H9 (cell line): ENCODE results near the gene ADAMTSL2. TPM values are rescaled to one million over a fixed set of nuclear protein-coding genes. Genes with fewer than 3 reads are reported as not detected.

Experiments used
- DNase-seq: peaks from one replicate; pipeline ENCODE4 v3.0.0-alpha.2; 2017
- H2AFZ ChIP-seq: one replicate; pipeline ENCODE4 v1.6.1; 2013; ENCODE audit warnings: mild to moderate bottlenecking, low read length, control low read depth, moderate library complexity
- H2AK5ac ChIP-seq: 2 replicates; pipeline ENCODE4 v1.6.1; 2013; ENCODE audit warnings: low read length, control low read depth, mixed read lengths; ENCODE audit not compliant: insufficient read length
- H2BK120ac ChIP-seq: one replicate; pipeline ENCODE4 v1.6.1; 2013; ENCODE audit warnings: low read depth, mild to moderate bottlenecking, low read length, control low read depth, inconsistent platforms; ENCODE audit not compliant: poor library complexity, severe bottlenecking
- H2BK12ac ChIP-seq: 2 replicates; pipeline ENCODE4 v1.6.1; 2013; ENCODE audit warnings: low read length, control low read depth, mixed read lengths, low read depth; ENCODE audit not compliant: insufficient read length
- H2BK15ac ChIP-seq: 2 replicates; pipeline ENCODE4 v1.6.1; 2013; ENCODE audit warnings: low read depth, low read length, control low read depth
- H2BK20ac ChIP-seq: one replicate; pipeline ENCODE4 v1.6.1; 2013; ENCODE audit warnings: low read depth, mild to moderate bottlenecking, low read length, control low read depth, inconsistent platforms; ENCODE audit not compliant: poor library complexity, severe bottlenecking
- H2BK5ac ChIP-seq: 2 replicates; pipeline ENCODE4 v1.6.1; 2013; ENCODE audit warnings: low read length, control low read depth, mixed read lengths; ENCODE audit not compliant: insufficient read length
- H3K14ac ChIP-seq: 2 replicates; pipeline ENCODE4 v1.6.1; 2013; ENCODE audit warnings: low read length, control low read depth; ENCODE audit not compliant: insufficient read depth
- H3K18ac ChIP-seq: 2 replicates; pipeline ENCODE4 v1.6.1; 2013; ENCODE audit warnings: low read depth, mild to moderate bottlenecking, mixed read lengths, low read length, control low read depth; ENCODE audit not compliant: insufficient read length
- H3K23ac ChIP-seq: 2 replicates; pipeline ENCODE4 v1.6.1; 2013; ENCODE audit warnings: low read length, control low read depth, mixed read lengths, low read depth; ENCODE audit not compliant: insufficient read length
- H3K23me2 ChIP-seq: 2 replicates; pipeline ENCODE4 v1.6.1; 2013; ENCODE audit warnings: low read depth, mild to moderate bottlenecking, mixed read lengths, low read length, control low read depth; ENCODE audit not compliant: insufficient read length, poor library complexity, severe bottlenecking
- H3K27ac ChIP-seq: 2 replicates; pipeline ENCODE4 v1.5.1; 2013; ENCODE audit warnings: low read length, control low read depth, mixed read lengths, low read depth; ENCODE audit not compliant: insufficient read length
- H3K27me3 ChIP-seq: 2 replicates; pipeline ENCODE4 v1.6.1; 2013; ENCODE audit warnings: low read length, control low read depth, inconsistent platforms; ENCODE audit not compliant: insufficient read depth
- H3K4ac ChIP-seq: 2 replicates; pipeline ENCODE4 v1.6.1; 2013; ENCODE audit warnings: low read depth, mild to moderate bottlenecking, control low read depth, inconsistent platforms, low read length, moderate library complexity
- H3K4me1 ChIP-seq: 2 replicates; pipeline ENCODE4 v1.6.1; 2013; ENCODE audit warnings: low read length, control low read depth, inconsistent platforms; ENCODE audit not compliant: insufficient read depth
- H3K4me2 ChIP-seq: 2 replicates; pipeline ENCODE4 v1.6.1; 2013; ENCODE audit warnings: low read length, control low read depth, mixed read lengths; ENCODE audit not compliant: insufficient read length, insufficient read depth
- H3K56ac ChIP-seq: 2 replicates; pipeline ENCODE4 v1.6.1; 2013; ENCODE audit warnings: low read depth, mild to moderate bottlenecking, mixed read lengths, low read length, control low read depth; ENCODE audit not compliant: insufficient read length
- H3K79me1 ChIP-seq: 2 replicates; pipeline ENCODE4 v1.6.1; 2013; ENCODE audit warnings: low read depth, mild to moderate bottlenecking, moderate library complexity, low read length, control low read depth, inconsistent platforms; ENCODE audit not compliant: insufficient read depth, poor library complexity, severe bottlenecking
- H3K79me2 ChIP-seq: 2 replicates; pipeline ENCODE4 v1.6.1; 2013; ENCODE audit warnings: low read length, control low read depth, inconsistent platforms; ENCODE audit not compliant: insufficient read depth
- H3K9ac ChIP-seq: 2 replicates; pipeline ENCODE4 v1.6.1; 2013; ENCODE audit warnings: low read length, control low read depth, mixed read lengths; ENCODE audit not compliant: insufficient read length; ENCODE audit errors: extremely low read depth
- H3K9me3 ChIP-seq: one replicate; pipeline ENCODE4 v1.6.1; 2013; ENCODE audit warnings: low read depth, low read length, inconsistent platforms; ENCODE audit not compliant: control insufficient read depth
- H3T11ph ChIP-seq: one replicate; pipeline ENCODE4 v1.6.1; 2013; ENCODE audit warnings: mild to moderate bottlenecking, low read length, control low read depth, inconsistent platforms
- H4K20me1 ChIP-seq: one replicate; pipeline ENCODE4 v1.6.1; 2013; ENCODE audit not compliant: control insufficient read depth, insufficient read length, insufficient read depth
- H4K5ac ChIP-seq: 2 replicates; pipeline ENCODE4 v1.6.1; 2013; ENCODE audit warnings: low read depth, mild to moderate bottlenecking, mixed read lengths, low read length, control low read depth; ENCODE audit not compliant: insufficient read length
- H4K8ac ChIP-seq: replicated peaks from 2 replicates; pipeline ENCODE4 v1.6.1; 2013; ENCODE audit warnings: low read length, control low read depth, mixed read lengths, low read depth; ENCODE audit not compliant: insufficient read length
- H4K91ac ChIP-seq: 2 replicates; pipeline ENCODE4 v1.6.1; 2013; ENCODE audit warnings: low read depth, mild to moderate bottlenecking, moderate library complexity, mixed read lengths, low read length, control low read depth; ENCODE audit not compliant: insufficient read length
- H3K27ac Mint-ChIP-seq, 3 experiments: 2 replicates in 2 of 3; 3 replicates in 1 of 3; pipeline ENCODE4 v1.8.0; 2020 to 2021; ENCODE audit warnings: mixed read lengths in 3 of 3, mild to moderate bottlenecking in 1 of 3, moderate library complexity in 1 of 3
- H3K27me3 Mint-ChIP-seq: 2 replicates; pipeline ENCODE4 v1.8.0; 2021; ENCODE audit warnings: low read depth, mild to moderate bottlenecking, moderate library complexity, mixed read lengths
- H3K36me3 Mint-ChIP-seq, 3 experiments: 2 replicates in 2 of 3; 3 replicates in 1 of 3; pipeline ENCODE4 v1.8.0; 2020 to 2021; ENCODE audit warnings: low read depth in 3 of 3, mixed read lengths in 3 of 3; ENCODE audit not compliant: insufficient read depth in 1 of 3
- H3K4me1 Mint-ChIP-seq, 2 experiments: 2 replicates each; pipeline ENCODE4 v1.8.0; 2020; ENCODE audit warnings: mixed read lengths in 2 of 2
- H3K4me3 Mint-ChIP-seq, 2 experiments: 2 replicates in 1 of 2; 3 replicates in 1 of 2; pipeline ENCODE4 v1.8.0; 2020 to 2021; ENCODE audit warnings: mild to moderate bottlenecking in 2 of 2, mixed read lengths in 2 of 2, moderate library complexity in 1 of 2
- H3K9me3 Mint-ChIP-seq, 2 experiments: 2 replicates in 1 of 2; 3 replicates in 1 of 2; pipeline ENCODE4 v1.8.0; 2020; ENCODE audit warnings: mild to moderate bottlenecking in 2 of 2, mixed read lengths in 2 of 2, moderate library complexity in 1 of 2
- WGBS: extraction: QIAGEN DNeasy Blood & Tissue Kit; methylation state at CpG from one replicate; pipeline ENCODE4 v1.1.7; 2013; ENCODE audit warnings: missing lambda C conversion rate, low lambda C conversion rate, mixed read lengths; ENCODE audit not compliant: insufficient read length; ENCODE audit errors: extremely low coverage; 5-methylcytosine and 5-hydroxymethylcytosine counted together
- total RNA-seq: library from RNA; stranded (reverse); gene quantifications from 2 replicates; pipeline ENCODE4 v1.2.1, GENCODE V29; 2021
- TF ChIP-seq, protein P1 (sequence below): fragments of 200-600 bp; sonication (generic); conservative IDR thresholded peaks from 3 replicates; pipeline ENCODE4 v1.8.0; 2021; ENCODE audit warnings: antibody characterized with exemption, mild to moderate bottlenecking

Gene ADAMTSL2
- total RNA-seq, 1 experiment from 2014 or later: 0.61 TPM

DNA sequence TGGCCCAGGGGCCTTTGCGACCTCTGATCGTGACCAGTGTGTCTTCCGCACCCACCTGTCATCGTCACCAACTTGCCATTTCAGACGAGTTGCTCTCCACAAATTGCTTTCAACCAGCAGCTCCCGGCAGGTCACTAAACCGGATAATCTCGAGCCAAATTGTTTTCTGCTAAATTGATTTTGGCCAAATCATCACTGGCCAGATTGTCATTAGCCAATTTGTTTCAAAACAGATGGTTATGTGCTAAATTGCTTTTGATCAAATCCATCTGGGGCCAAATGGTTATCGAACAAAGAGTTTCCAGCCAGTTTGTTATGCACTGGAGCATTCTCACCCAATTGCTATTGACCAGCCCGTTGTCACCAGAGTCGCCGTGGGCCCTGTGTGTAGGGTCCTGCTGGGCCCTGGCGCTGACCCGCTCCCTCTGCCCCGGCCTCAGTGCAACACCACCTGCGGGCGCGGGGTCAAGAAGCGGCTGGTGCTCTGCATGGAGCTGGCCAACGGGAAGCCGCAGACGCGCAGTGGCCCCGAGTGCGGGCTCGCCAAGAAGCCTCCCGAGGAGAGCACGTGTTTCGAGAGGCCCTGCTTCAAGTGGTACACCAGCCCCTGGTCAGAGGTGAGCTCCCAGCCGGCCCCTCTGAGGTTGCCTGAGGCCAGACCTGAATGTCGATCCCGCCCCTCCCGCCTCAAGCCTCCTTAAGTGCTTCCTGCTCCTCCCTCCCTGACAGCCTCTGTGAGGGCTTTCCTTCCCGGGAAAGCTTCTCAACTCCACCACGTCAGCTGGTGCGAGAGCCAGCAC lies 35.6 kb downstream of the ADAMTSL2 start:
- Histone ChIP-seq H3K4ac (no peak overlapping the region), H2AFZ (no peak overlapping the region), H3K23ac (no peak overlapping the region), H4K5ac (no peak overlapping the region), H3K79me2 (no peaks in the 10 kb centered on the region), H3K23me2 (no peaks in the 10 kb centered on the region), H2BK120ac (no peak overlapping the region), H4K8ac (no peak overlapping the region), H2AK5ac (no peak overlapping the region), H3K27me3 (no peaks in the 10 kb centered on the region), H3K4me1 (no peaks in the 10 kb centered on the region), H3K79me1 (no peaks in the 10 kb centered on the region), H3K14ac (no peak overlapping the region; the same call in 1 of the 2 replicates), H3K56ac (no peak overlapping the region), H3K4me2 (no peak overlapping the region), H2BK15ac (no peak overlapping the region), H3T11ph (no peak overlapping the region), H2BK5ac (no peak overlapping the region), H3K9ac (no peak overlapping the region), H2BK20ac (no peak overlapping the region), H3K27ac (no peak overlapping the region), H3K18ac (no peak overlapping the region), H4K20me1 (no peaks in the 10 kb centered on the region), H3K9me3 (no peaks in the 10 kb centered on the region), H4K91ac (no peak overlapping the region), H2BK12ac (no peak overlapping the region)
- no peaks in the 10 kb centered on the region; a peak in 1 of 7 replicates for H3K36me3 Mint-ChIP-seq
- TF ChIP-seq, protein P1, sequence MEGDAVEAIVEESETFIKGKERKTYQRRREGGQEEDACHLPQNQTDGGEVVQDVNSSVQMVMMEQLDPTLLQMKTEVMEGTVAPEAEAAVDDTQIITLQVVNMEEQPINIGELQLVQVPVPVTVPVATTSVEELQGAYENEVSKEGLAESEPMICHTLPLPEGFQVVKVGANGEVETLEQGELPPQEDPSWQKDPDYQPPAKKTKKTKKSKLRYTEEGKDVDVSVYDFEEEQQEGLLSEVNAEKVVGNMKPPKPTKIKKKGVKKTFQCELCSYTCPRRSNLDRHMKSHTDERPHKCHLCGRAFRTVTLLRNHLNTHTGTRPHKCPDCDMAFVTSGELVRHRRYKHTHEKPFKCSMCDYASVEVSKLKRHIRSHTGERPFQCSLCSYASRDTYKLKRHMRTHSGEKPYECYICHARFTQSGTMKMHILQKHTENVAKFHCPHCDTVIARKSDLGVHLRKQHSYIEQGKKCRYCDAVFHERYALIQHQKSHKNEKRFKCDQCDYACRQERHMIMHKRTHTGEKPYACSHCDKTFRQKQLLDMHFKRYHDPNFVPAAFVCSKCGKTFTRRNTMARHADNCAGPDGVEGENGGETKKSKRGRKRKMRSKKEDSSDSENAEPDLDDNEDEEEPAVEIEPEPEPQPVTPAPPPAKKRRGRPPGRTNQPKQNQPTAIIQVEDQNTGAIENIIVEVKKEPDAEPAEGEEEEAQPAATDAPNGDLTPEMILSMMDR: no peak
- H3K4me1 Mint-ChIP-seq: 0 out of 4 replicates have a peak, but pooled peaks cover 0 to 9% of the 10 kb centered on the region in 2 experiments
- peak; percentile 76 for DNase-seq
- H3K27me3 Mint-ChIP-seq: peaks cover 1% of the 10 kb centered on the region
- no CpG with 5 or more reads among the region's 36 CpGs for WGBS
- H3K9me3 Mint-ChIP-seq: no peaks in the 10 kb centered on the region
- H3K27ac Mint-ChIP-seq: 0 out of 7 replicates have a peak overlapping the region, but pooled peaks of 1 of the 3 experiments have one; percentile 66
- H3K4me3 Mint-ChIP-seq: no peak overlapping the region
